A673 (cell line): ENCODE measurements around the gene ERO1B. TPM values are rescaled to one million over a fixed set of nuclear protein-coding genes. Genes with fewer than 3 reads are reported as not detected.

Experiments
- BruUV-seq: library from RNA; stranded (reverse); fragments of 400-500 nt; replicated peaks from 2 replicates; lab custom pipeline; 2021; lab: Mats Ljungman, UMichigan
- CTCF ChIA-PET: fragments of 300-600 bp; sonication (Branson Sonifier 250); formaldehyde crosslinking; loops from one replicate; lab custom pipeline; 2022; ENCODE audit warnings: antibody characterized with exemption; lab: Charles Lee
- POLR2A ChIA-PET: fragments of 300-600 bp; sonication (Branson Sonifier 250); formaldehyde crosslinking; loops from one replicate; lab custom pipeline; 2022; ENCODE audit warnings: antibody characterized with exemption; ENCODE audit not compliant: low non-redundant PET; lab: Charles Lee
- DNase-seq: peaks from one replicate; pipeline ENCODE4 v3.0.0-alpha.2; 2015; ENCODE audit warnings: low spot score
- H3K27ac ChIP-seq: fragments of 200-600 bp; sonication (generic); 2 replicates; pipeline ENCODE4 v1.5.1; 2016; ENCODE audit warnings: mixed run types, low read depth, mild to moderate bottlenecking, mixed read lengths, antibody characterized with exemption, low read length; ENCODE audit not compliant: poor library complexity, severe bottlenecking
- H3K27me3 ChIP-seq: fragments of 200-600 bp; sonication (generic); replicated peaks from 2 replicates; pipeline ENCODE4 v1.6.1; 2017; ENCODE audit warnings: mixed run types, low read depth, mild to moderate bottlenecking, mixed read lengths, antibody characterized with exemption, low read length; ENCODE audit not compliant: insufficient read depth, poor library complexity
- H3K36me3 ChIP-seq: fragments of 200-600 bp; sonication (generic); 2 replicates; pipeline ENCODE4 v1.6.1; 2016; ENCODE audit warnings: mixed run types, mild to moderate bottlenecking, mixed read lengths, antibody characterized with exemption, low read length; ENCODE audit not compliant: insufficient read depth, poor library complexity, severe bottlenecking
- H3K4me1 ChIP-seq: fragments of 200-600 bp; sonication (generic); 2 replicates; pipeline ENCODE4 v1.6.1; 2017; ENCODE audit warnings: mixed run types, mild to moderate bottlenecking, mixed read lengths, antibody characterized with exemption, low read length; ENCODE audit not compliant: insufficient read depth, poor library complexity, severe bottlenecking
- H3K4me3 ChIP-seq: fragments of 200-600 bp; sonication (generic); 2 replicates; pipeline ENCODE4 v1.5.1; 2016; ENCODE audit warnings: low read depth, mixed run types, mild to moderate bottlenecking, mixed read lengths, low read length; ENCODE audit not compliant: poor library complexity, severe bottlenecking
- H3K9me3 ChIP-seq: fragments of 200-600 bp; sonication (generic); 2 replicates; pipeline ENCODE4 v1.6.1; 2016; ENCODE audit warnings: mixed run types, low read depth, mild to moderate bottlenecking, mixed read lengths, antibody characterized with exemption, low read length; ENCODE audit not compliant: poor library complexity, severe bottlenecking
- EZH2 ChIP-seq: fragments of 200-600 bp; sonication (generic); IDR thresholded peaks from 2 replicates; pipeline ENCODE4 v1.6.1; 2017; ENCODE audit warnings: borderline replicate concordance, low read depth, mild to moderate bottlenecking, mixed read lengths, antibody characterized with exemption, low read length; ENCODE audit not compliant: poor library complexity, severe bottlenecking
- intact Hi-C: fragments of 100-400 bp; cut with micrococcal nuclease; formaldehyde crosslinking; loops from one replicate; pipeline ENCODE4 v1.10.0; 2022; ENCODE audit not compliant: unreplicated experiment
- total RNA-seq: library from RNA; stranded (reverse); gene quantifications from 2 replicates; pipeline ENCODE4 v1.2.3, GENCODE V29; 2021
- TF ChIP-seq, protein P1 (sequence below): fragments of 300-800, 200-600 bp; sonication (generic); conservative IDR thresholded peaks from 2 replicates; pipeline ENCODE4 v1.5.1; 2017; ENCODE audit warnings: low read depth, mild to moderate bottlenecking, antibody characterized with exemption, low read length, moderate library complexity, mixed read lengths

Gene ERO1B
- total RNA-seq, 1 experiment from 2014 or later = 3.4 TPM

DNA sequence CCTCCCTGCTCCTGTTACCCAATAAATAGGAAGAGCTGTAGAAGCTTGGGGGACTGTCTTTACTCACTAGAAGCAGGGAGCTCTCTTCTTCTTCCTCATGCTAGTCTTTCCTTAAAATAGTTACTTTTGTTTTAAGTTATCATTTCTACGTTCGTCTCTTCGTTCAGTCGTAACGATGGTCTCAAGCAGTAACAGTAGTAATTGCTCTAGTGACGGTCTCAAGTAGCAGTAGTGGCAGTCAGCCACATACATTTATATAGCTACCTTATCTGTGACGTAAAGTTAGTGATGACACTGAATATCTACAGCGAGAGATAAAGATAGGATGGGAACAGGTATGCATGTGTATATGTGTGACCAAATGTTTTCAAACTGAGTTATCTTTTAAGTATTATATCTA is 15.4 kb upstream of the ERO1B start:
- intact Hi-C loops = no loop called here
- no peak overlapping the region for H3K27ac ChIP-seq
- H3K4me3 ChIP-seq = no peak overlapping the region
- POLR2A ChIA-PET = no interaction called here
- no peaks in the 10 kb centered on the region for H3K4me1 ChIP-seq
- CTCF ChIA-PET = no interaction called here
- H3K27me3 ChIP-seq = no peaks in the 10 kb centered on the region
- BruUV-seq = no TSS peak
- H3K9me3 ChIP-seq = no peaks in the 10 kb centered on the region
- TF ChIP-seq, protein P1, sequence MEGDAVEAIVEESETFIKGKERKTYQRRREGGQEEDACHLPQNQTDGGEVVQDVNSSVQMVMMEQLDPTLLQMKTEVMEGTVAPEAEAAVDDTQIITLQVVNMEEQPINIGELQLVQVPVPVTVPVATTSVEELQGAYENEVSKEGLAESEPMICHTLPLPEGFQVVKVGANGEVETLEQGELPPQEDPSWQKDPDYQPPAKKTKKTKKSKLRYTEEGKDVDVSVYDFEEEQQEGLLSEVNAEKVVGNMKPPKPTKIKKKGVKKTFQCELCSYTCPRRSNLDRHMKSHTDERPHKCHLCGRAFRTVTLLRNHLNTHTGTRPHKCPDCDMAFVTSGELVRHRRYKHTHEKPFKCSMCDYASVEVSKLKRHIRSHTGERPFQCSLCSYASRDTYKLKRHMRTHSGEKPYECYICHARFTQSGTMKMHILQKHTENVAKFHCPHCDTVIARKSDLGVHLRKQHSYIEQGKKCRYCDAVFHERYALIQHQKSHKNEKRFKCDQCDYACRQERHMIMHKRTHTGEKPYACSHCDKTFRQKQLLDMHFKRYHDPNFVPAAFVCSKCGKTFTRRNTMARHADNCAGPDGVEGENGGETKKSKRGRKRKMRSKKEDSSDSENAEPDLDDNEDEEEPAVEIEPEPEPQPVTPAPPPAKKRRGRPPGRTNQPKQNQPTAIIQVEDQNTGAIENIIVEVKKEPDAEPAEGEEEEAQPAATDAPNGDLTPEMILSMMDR = no peak
- no peak for TF ChIP-seq EZH2
- no peak for DNase-seq
- no peaks in the 10 kb centered on the region for H3K36me3 ChIP-seq

GRCh38 chr1:236292425-236292824 is 10.7 kb upstream of the ERO1B start:
- no peaks in the 10 kb centered on the region for H3K27me3 ChIP-seq
- TF ChIP-seq EZH2 = no peak
- TF ChIP-seq, protein P1 = no peak
- no peaks in the 10 kb centered on the region for H3K4me1 ChIP-seq
- no peak overlapping the region for H3K4me3 ChIP-seq
- intact Hi-C loops = no loop called here
- no peaks in the 10 kb centered on the region for H3K9me3 ChIP-seq
- H3K36me3 ChIP-seq = no peaks in the 10 kb centered on the region
- DNase-seq = no peak
- CTCF ChIA-PET = no interaction called here
- H3K27ac ChIP-seq = no peak overlapping the region
- no TSS peak for BruUV-seq
- POLR2A ChIA-PET = no interaction called here

GRCh38 chr1:236289492-236290131 is 7.9 kb upstream of the ERO1B start:
- no peak for DNase-seq
- no peak overlapping the region for H3K4me3 ChIP-seq
- H3K4me1 ChIP-seq = no peaks in the 10 kb centered on the region
- TF ChIP-seq EZH2 = no peak
- no peaks in the 10 kb centered on the region for H3K27me3 ChIP-seq
- POLR2A ChIA-PET = no interaction called here
- intact Hi-C loops = no loop called here
- no peak overlapping the region for H3K27ac ChIP-seq
- BruUV-seq = no TSS peak
- CTCF ChIA-PET = no interaction called here
- no peaks in the 10 kb centered on the region for H3K36me3 ChIP-seq
- H3K9me3 ChIP-seq = no peaks in the 10 kb centered on the region

DNA sequence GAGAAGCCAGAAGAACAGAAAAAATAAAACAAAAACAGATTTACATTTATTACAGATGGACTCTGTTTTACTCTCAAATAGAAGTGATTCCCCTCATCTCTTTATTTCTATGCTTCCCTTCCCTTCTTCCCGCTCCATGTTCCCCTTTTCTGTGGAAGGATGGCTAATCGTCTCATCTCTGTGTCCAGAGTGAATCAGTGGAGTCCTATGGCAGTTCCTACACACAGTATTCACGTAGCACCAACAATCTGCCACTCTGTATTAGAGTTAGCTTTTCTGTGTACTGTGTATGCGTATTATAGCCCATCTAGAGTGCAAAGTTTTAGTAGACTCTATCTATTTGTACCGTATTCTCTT is 6.8 kb upstream of the ERO1B start:
- intact Hi-C loops = no loop called here
- Histone ChIP-seq H3K27ac (no peak overlapping the region), H3K36me3 (no peaks in the 10 kb centered on the region), H3K27me3 (no peaks in the 10 kb centered on the region), H3K9me3 (no peaks in the 10 kb centered on the region), H3K4me1 (no peaks in the 10 kb centered on the region), H3K4me3 (peak overlapping the region; percentile 17)
- POLR2A ChIA-PET = interaction anchor here (0.5 kb wide), 1 partner anchor 51 kb away, joined by 3 read pairs; no protein-coding TSS in a partner anchor
- BruUV-seq = no TSS peak
- CTCF ChIA-PET = interaction anchor here (0.6 kb wide), 1 partner anchor 189 kb away, joined by 7 read pairs; no protein-coding TSS in a partner anchor
- DNase-seq = no peak
- TF ChIP-seq, protein P1 = no peak
- no peak for TF ChIP-seq EZH2
